Testis (tissue), 2 donors: ENCODE data around the gene TOMT.

Experiments used
- CTCF ChIP-seq, 3 experiments: fragments of 450-650 bp in 2 of 3; fragments of 200-600 bp in 1 of 3; sonication (generic) in 1 of 3; IDR thresholded peaks; one replicate each; pipeline ENCODE4 v1.5.1; 2016 to 2019; ENCODE audit warnings: antibody characterized with exemption in 3 of 3, mild to moderate bottlenecking in 2 of 3, moderate library complexity in 1 of 3
- POLR2A ChIP-seq: fragments of 450-650 bp; IDR thresholded peaks from one replicate; pipeline ENCODE4 v1.6.1; 2017; ENCODE audit warnings: antibody characterized with exemption, mild to moderate bottlenecking, moderate library complexity

GRCh38 chr11:72138821-72139390 is 33.2 kb downstream of the TOMT start:
- TF ChIP-seq CTCF (IDR thresholded peaks at IDR 0.05) (no peak), POLR2A (no peak)
